PC-9 (cell line): Measurements from ENCODE around the gene ISOC2. TPM values are rescaled to one million over a fixed set of nuclear protein-coding genes. Genes with fewer than 3 reads are reported as not detected.
A peak's percentile ranks its signal among the peaks of the same experiment; 100 is the strongest.

ENCODE experiments used
- BruUV-seq: library from RNA; stranded (reverse); fragments of 400-500 nt; replicated peaks from 2 replicates; lab custom pipeline; 2021; lab: Mats Ljungman, UMichigan
- CTCF ChIA-PET: fragments of 300-600 bp; sonication (Branson Sonifier 250); formaldehyde crosslinking; loops from one replicate; lab custom pipeline; 2022; ENCODE audit warnings: antibody characterized with exemption; lab: Charles Lee
- POLR2A ChIA-PET: fragments of 300-600 bp; sonication (Branson Sonifier 250); formaldehyde crosslinking; loops from one replicate; lab custom pipeline; 2022; ENCODE audit warnings: antibody characterized with exemption; ENCODE audit not compliant: unreplicated experiment; lab: Charles Lee
- DNase-seq, 2 experiments: peaks; one replicate each; pipeline versions ENCODE4 v3.0.0 to v3.0.0-alpha.2; 2015 to 2022; ENCODE audit warnings: mixed read lengths in 1 of 2
- H2AFZ ChIP-seq: fragments of 200-600 bp; sonication (generic); 2 replicates; pipeline ENCODE4 v1.8.1; 2017; ENCODE audit warnings: antibody characterized with exemption
- H3F3A ChIP-seq: fragments of 200-600 bp; sonication (generic); 2 replicates; pipeline ENCODE4 v1.8.1; 2017; ENCODE audit warnings: antibody characterized with exemption, mild to moderate bottlenecking, low read depth; ENCODE audit not compliant: insufficient read depth
- H3K27ac ChIP-seq: fragments of 200-600 bp; sonication (generic); 2 replicates; pipeline ENCODE4 v1.6.1; 2016; ENCODE audit warnings: mixed run types
- H3K27me3 ChIP-seq: fragments of 200-600 bp; sonication (generic); 2 replicates; pipeline ENCODE4 v1.6.1; 2016; ENCODE audit warnings: low read depth, mixed run types; ENCODE audit not compliant: insufficient read depth
- H3K36me3 ChIP-seq: fragments of 200-600 bp; sonication (generic); 2 replicates; pipeline ENCODE4 v1.6.1; 2016; ENCODE audit warnings: low read depth, mixed run types
- H3K4me1 ChIP-seq: fragments of 200-600 bp; sonication (generic); replicated peaks from 2 replicates; pipeline ENCODE4 v1.6.1; 2016; ENCODE audit warnings: mixed run types; ENCODE audit not compliant: insufficient read depth
- H3K4me2 ChIP-seq: fragments of 200-600 bp; sonication (generic); 2 replicates; pipeline ENCODE4 v1.6.1; 2017; ENCODE audit warnings: mixed run types
- H3K4me3 ChIP-seq: fragments of 200-600 bp; sonication (generic); 2 replicates; pipeline ENCODE4 v1.6.1; 2016; ENCODE audit warnings: mixed run types
- H3K79me2 ChIP-seq: fragments of 200-600 bp; sonication (generic); 2 replicates; pipeline ENCODE4 v1.6.1; 2017; ENCODE audit warnings: low read depth, mixed run types
- H3K9me2 ChIP-seq: fragments of 200-600 bp; sonication (generic); 2 replicates; pipeline ENCODE4 v1.8.1; 2017; ENCODE audit warnings: mild to moderate bottlenecking; ENCODE audit not compliant: insufficient read depth
- H3K9me3 ChIP-seq: fragments of 200-600 bp; sonication (generic); 2 replicates; pipeline ENCODE4 v1.8.1; 2016; ENCODE audit warnings: low read depth; ENCODE audit not compliant: insufficient read depth
- H4K20me1 ChIP-seq: fragments of 200-600 bp; sonication (generic); 2 replicates; pipeline ENCODE4 v1.8.1; 2017; ENCODE audit not compliant: insufficient read depth
- CTCF ChIP-seq: fragments of 200-600 bp; sonication (generic); conservative IDR thresholded peaks from 2 replicates; pipeline ENCODE4 v1.6.1; 2017; ENCODE audit warnings: mixed run types, antibody characterized with exemption, mild to moderate bottlenecking, moderate library complexity
- EZH2 ChIP-seq: fragments of 200-600 bp; sonication (generic); IDR thresholded peaks from 2 replicates; pipeline ENCODE4 v1.8.0; 2017; ENCODE audit warnings: antibody characterized with exemption, low read depth
- intact Hi-C: fragments of 100-400 bp; cut with micrococcal nuclease; formaldehyde crosslinking; loops from one replicate; pipeline ENCODE4 v1.10.0; 2022; ENCODE audit not compliant: unreplicated experiment
- total RNA-seq: library from RNA; stranded (reverse); gene quantifications from 2 replicates; pipeline ENCODE4 v1.2.3, GENCODE V29; 2021

The ISOC2 gene
- total RNA-seq, 1 experiment from 2014 or later = 92.4 TPM

GRCh38 chr19:55483706-55484592, 22.5 kb upstream of the ISOC2 start:
- CTCF ChIA-PET = no interaction called here
- peaks cover 21% of the 10 kb centered on the region for H3K4me1 ChIP-seq
- H3K27me3 ChIP-seq = no peaks in the 10 kb centered on the region
- peak overlapping the region; percentile 90; the same call in 1 of the 2 replicates for H3K4me3 ChIP-seq
- TF ChIP-seq CTCF (no peak), EZH2 (no peak)
- no peaks in the 10 kb centered on the region for H3K9me2 ChIP-seq
- H3K4me2 ChIP-seq = peak overlapping the region; percentile 96
- no peak overlapping the region for H2AFZ ChIP-seq
- no peak overlapping the region for H3K27ac ChIP-seq
- peaks cover 10% of the 10 kb centered on the region for H4K20me1 ChIP-seq
- POLR2A ChIA-PET = no interaction called here
- peaks cover 38% of the 10 kb centered on the region; the same call in 1 of the 2 replicates for H3F3A ChIP-seq
- no peak for DNase-seq
- intact Hi-C loops = no loop called here
- no TSS peak for BruUV-seq
- H3K9me3 ChIP-seq = no peaks in the 10 kb centered on the region
- H3K79me2 ChIP-seq = peaks cover 10% of the 10 kb centered on the region
- no peaks in the 10 kb centered on the region for H3K36me3 ChIP-seq

- H3K4me2 ChIP-seq = no peak overlapping the region
- no TSS peak for BruUV-seq
- H3K9me2 ChIP-seq = no peaks in the 10 kb centered on the region
- no peak overlapping the region for H3K27ac ChIP-seq
- peaks cover 22% of the 10 kb centered on the region for H3K4me1 ChIP-seq
- TF ChIP-seq CTCF (no peak), EZH2 (no peak)
- peaks cover 15% of the 10 kb centered on the region for H4K20me1 ChIP-seq
- H3K9me3 ChIP-seq = no peaks in the 10 kb centered on the region
- H3K79me2 ChIP-seq = peaks cover 18% of the 10 kb centered on the region
- no peaks in the 10 kb centered on the region for H3K36me3 ChIP-seq
- peaks cover 38% of the 10 kb centered on the region; the same call in 1 of the 2 replicates for H3F3A ChIP-seq
- no peak for DNase-seq
- CTCF ChIA-PET = no interaction called here
- intact Hi-C loops = no loop called here
- no peaks in the 10 kb centered on the region for H3K27me3 ChIP-seq
- H3K4me3 ChIP-seq = no peak overlapping the region
- POLR2A ChIA-PET = no interaction called here
- H2AFZ ChIP-seq = no peak overlapping the region
Observed at GRCh38 chr19:55482967-55483705, 21.7 kb upstream of the ISOC2 start.

- no peak for DNase-seq
- Histone ChIP-seq H3K79me2 (peaks cover 26% of the 10 kb centered on the region), H2AFZ (no peak overlapping the region), H3K9me2 (no peaks in the 10 kb centered on the region), H3K4me1 (peaks cover 23% of the 10 kb centered on the region), H4K20me1 (peaks cover 22% of the 10 kb centered on the region), H3K27me3 (no peaks in the 10 kb centered on the region), H3K4me2 (no peak overlapping the region), H3K36me3 (no peaks in the 10 kb centered on the region), H3K4me3 (no peak overlapping the region), H3K9me3 (no peaks in the 10 kb centered on the region), H3K27ac (no peak overlapping the region), H3F3A (peaks cover 31% of the 10 kb centered on the region; the same call in 1 of the 2 replicates)
- intact Hi-C loops = no loop called here
- CTCF ChIA-PET = no interaction called here
- POLR2A ChIA-PET = interaction anchor here (0.6 kb wide), 1 partner anchor 308 kb away, joined by 21 read pairs; no protein-coding TSS in a partner anchor
- no peak for TF ChIP-seq EZH2
- TF ChIP-seq CTCF = no peak
- no TSS peak for BruUV-seq
Observed at GRCh38 chr19:55482156-55482961, 20.9 kb upstream of the ISOC2 start.
